Fibroblast of lung (primary cell): ENCODE results near the gene PCGF5.

ENCODE experiments used
- EZH2 ChIP-seq: IDR thresholded peaks from 2 replicates; pipeline ENCODE4 v1.5.1; 2012; ENCODE audit warnings: low read length, control low read depth, mild to moderate bottlenecking; ENCODE audit errors: missing control alignments
- TF ChIP-seq, protein P1 (sequence below), 2 donors: IDR thresholded peaks in 1 of 2; conservative IDR thresholded peaks in 1 of 2; 1 replicate in 1 of 2; 2 replicates in 1 of 2; pipeline ENCODE4 v1.5.1; 2011 to 2012; ENCODE audit warnings: low read length in 2 of 2, control low read depth in 1 of 2, inconsistent platforms in 1 of 2, low read depth in 1 of 2, mild to moderate bottlenecking in 1 of 2

- TF ChIP-seq, protein P1, sequence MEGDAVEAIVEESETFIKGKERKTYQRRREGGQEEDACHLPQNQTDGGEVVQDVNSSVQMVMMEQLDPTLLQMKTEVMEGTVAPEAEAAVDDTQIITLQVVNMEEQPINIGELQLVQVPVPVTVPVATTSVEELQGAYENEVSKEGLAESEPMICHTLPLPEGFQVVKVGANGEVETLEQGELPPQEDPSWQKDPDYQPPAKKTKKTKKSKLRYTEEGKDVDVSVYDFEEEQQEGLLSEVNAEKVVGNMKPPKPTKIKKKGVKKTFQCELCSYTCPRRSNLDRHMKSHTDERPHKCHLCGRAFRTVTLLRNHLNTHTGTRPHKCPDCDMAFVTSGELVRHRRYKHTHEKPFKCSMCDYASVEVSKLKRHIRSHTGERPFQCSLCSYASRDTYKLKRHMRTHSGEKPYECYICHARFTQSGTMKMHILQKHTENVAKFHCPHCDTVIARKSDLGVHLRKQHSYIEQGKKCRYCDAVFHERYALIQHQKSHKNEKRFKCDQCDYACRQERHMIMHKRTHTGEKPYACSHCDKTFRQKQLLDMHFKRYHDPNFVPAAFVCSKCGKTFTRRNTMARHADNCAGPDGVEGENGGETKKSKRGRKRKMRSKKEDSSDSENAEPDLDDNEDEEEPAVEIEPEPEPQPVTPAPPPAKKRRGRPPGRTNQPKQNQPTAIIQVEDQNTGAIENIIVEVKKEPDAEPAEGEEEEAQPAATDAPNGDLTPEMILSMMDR (conservative IDR thresholded peaks at IDR 0.05 in 1 of 2, IDR thresholded peaks at IDR 0.05 in 1 of 2; ENCODE audit: low read depth in 1 of 2, low read length in 2 of 2): no peak
- no peak for TF ChIP-seq EZH2
Measured at GRCh38 chr10:91200314-91201212, 19.9 kb upstream of the PCGF5 start.
